OCI-M2 (cell line): ENCODE results near the gene CELF4.

Source experiments
- DNase-seq: peaks from one replicate; lab custom pipeline; 2025; ENCODE audit not compliant: unreplicated experiment; lab: John Stamatoyannopoulos, UW

CELF4 gene

DNA sequence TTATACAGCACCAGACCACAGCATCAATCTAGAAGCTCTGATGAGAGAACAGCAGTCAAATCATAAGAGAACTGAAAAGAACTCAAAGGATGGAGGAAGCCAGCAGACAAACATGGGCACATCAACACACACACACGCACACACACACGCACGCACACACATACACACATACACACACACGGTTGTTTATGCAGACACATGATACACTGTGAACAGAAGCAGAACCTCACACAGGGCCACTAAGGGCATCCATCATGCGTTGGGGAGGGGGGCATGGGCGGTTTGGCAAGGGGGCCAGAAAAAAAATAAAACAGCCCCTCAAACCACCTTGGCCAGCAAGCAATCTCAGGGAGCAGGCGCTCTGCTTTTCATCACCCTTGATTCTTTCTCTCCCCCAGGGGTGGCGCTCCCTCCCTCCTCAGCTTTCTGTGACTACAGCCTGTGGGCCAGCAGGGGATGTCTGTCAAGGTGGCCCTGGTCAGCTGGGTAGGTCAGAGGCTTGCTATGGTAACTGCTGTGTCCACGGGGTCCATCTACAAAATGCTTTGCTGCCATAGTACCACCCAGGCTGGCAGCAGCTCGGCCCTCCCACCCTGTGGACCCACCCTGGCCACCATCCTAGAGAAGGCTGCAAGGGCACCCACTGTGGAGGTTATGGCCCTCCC, 318.0 kb downstream of the CELF4 start:
- no peak for DNase-seq

DNA sequence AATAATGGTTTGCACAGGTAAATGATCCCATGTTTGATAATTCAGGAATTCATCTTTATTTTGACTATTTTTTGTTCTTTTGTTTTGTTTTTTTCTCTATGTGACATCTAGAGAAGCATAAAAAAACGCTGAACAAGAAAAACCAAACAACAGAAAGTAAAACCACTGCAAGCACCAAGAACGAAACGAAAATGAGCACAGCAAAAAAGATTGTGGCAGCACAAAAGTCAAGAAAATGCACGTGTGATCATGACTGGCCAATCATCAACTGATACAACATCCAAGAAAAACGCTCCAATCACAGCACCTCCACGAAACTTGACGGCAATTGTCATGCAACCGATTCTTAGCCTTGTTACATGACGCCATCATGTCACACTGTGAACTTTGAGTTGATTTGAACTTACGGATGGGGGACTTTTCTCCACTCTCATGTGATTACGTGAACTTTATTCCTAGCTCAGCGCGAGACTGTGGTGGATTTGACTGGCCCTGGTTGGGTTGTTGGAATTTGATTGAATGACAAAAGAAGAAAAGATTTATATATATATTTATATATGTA, 318.7 kb downstream of the CELF4 start:
- DNase-seq: no peak

DNA sequence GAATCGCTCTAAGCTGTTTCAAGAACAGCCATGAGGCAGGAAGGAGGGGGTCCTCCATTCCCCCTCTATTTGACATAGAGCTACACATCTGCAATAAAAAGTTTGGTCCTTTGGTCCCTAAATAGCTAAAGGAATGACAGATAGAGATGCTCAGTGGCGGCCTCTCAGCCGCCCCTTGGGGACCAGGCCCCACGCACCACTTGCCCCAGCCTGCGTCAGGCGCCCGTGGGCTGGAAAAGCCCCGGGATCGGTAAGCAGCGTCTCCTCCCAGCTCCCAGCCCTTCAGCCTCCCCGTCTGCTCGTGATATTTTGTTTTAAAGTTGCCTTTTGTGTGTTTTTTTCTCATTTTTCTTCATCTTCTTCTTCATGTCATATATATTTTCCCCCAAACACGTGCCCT, 321.0 kb downstream of the CELF4 start:
- no peak for DNase-seq

GRCh38 chr18:37243741-37244140, 321.9 kb downstream of the CELF4 start:
- DNase-seq: no peak

- DNase-seq: no peak
Observed at GRCh38 chr18:37242826-37243560, 322.6 kb downstream of the CELF4 start.

GRCh38 chr18:37242091-37242490, 323.5 kb downstream of the CELF4 start:
- no peak for DNase-seq

GRCh38 chr18:37238282-37239108, 327.1 kb downstream of the CELF4 start:
- DNase-seq: no peak

GRCh38 chr18:37235583-37235982, 330.0 kb downstream of the CELF4 start:
- DNase-seq: no peak

GRCh38 chr18:37231251-37231650, 334.3 kb downstream of the CELF4 start:
- DNase-seq: no peak

DNA sequence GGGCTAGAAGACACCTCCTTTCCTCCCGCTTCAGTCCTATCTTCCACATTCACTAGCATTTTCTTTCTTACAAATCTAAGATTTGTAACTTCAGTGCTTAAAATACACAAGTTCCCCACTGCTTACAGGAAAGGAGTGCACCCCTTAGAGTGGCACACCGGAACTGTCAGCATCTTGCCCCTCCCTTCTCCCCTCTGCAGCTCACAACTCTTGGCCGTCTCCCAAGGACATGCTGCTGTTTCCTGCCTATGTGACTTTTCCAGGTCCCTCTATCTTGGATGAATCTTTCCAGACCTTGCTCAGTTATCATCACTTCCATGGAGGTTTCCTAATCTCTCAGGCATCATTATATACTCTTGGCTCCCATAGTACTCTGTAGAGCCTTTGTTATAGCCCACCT, 334.8 kb downstream of the CELF4 start:
- DNase-seq: no peak

GRCh38 chr18:37225279-37225678, 340.3 kb downstream of the CELF4 start:
- DNase-seq: no peak

GRCh38 chr18:37222999-37223378, 342.6 kb downstream of the CELF4 start:
- no peak for DNase-seq

DNA sequence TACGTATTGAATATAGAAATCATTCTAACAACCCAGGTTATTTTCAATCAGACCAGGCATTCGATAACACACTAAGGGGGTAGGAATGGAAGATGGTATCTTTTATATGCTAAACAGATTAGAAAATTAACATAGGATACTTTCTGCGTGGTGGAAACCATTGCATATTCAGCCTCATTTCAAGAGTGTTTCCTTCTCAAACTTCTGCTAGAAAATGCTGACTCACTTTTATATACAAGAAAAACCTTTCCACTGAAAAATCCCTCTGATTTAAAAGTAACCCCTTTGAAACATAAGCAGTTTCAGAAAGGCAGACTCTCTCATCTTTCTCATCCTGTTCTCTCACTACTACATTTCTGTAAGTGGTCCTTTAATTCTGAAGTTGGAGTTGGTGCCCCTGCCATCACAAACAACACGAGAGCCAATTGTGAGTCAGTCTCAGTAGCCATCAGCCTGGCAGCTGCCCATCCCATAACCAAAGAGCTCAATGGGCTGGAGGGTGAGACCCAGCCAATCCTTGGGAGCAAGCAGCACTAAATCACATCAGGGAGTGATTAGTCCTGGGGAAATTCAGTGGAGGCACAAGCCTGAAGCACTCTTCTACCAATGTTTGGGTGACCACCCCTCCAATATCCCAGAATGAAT, 343.1 kb downstream of the CELF4 start:
- no peak for DNase-seq

DNA sequence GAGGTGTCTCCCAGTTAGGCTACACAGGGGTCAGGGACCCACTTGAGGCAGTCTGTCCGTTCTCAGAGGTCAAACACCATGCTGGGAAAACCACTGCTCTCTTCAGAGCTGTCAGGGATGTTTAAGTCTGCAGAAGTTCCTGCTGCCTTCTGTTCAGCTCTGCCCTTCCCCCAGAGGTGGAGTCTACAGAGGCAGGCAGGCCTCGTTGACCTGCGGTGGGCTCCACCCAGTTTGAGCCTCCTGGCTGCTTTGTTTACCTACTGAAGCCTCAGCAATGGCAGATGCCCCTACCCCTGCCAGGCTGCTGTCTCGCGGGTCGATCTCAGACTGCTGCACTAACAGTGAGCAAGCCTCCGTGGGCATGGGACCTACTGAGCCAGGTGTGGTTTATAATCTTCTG, 346.3 kb downstream of the CELF4 start:
- DNase-seq: no peak

DNA sequence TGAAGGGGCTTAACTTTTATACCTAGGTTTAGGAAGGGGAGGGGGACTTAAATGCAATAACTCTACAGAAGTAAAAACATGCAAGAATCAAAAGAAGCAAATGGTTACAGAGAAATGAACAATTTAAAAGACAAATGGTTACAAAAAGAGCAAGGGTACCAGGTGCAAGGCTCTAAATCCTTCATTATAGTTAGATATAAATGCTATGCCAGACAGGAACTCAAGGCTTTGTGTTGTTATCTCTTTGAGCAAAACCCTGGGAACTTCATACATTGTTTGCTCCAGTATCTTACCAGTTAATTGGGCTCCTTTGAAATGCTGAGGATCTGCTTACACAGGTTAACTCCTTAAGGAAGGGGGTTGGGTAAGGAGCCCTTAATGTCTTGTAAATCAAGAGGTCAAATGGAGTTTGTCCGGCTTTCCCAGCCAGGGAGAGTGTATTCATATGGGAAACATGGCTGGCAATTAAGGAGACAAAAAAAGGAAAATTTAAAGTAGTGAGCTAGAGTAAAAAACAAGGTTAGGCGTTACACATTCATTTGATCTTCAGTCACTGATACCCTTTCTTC, 347.5 kb downstream of the CELF4 start:
- DNase-seq: no peak

DNA sequence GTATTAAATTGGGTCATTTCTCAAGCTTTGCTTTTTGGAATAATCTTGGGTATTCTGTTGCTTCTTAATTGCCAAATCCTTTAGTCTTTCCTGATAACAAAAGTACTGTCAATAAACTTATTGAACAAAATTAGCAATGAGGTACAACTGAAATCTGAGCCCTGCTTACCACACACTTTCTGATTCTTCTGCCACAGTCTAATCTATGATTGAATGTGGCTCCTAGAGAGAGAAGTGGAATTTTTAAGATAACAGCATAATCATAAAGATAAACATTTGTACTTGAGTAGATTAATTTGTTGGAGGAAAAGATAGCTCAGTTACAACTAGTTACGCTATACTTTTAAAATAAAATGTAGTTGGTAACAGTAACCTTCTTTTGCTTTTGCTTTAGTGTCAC, 354.8 kb downstream of the CELF4 start:
- no peak for DNase-seq

DNA sequence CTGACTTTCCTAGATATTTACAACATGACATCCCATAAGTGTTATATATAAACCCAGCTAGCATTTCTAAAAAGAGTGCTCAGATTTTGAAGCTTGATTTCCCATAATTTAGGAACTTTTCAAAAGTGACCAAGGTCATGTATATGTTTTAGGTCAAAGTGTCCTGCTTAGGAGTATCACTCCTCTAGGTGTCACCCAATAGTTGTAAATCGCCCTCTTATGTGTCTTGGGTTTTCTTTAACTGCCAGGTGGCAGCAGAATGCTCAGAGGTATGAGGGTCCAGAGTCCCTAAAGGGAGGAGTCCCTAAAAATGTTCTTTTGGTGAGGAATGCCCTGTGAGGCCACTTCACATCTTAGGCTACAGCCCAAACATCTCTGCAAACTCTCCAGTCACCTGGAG, 358.3 kb downstream of the CELF4 start:
- DNase-seq: no peak

- DNase-seq: no peak
Observed at GRCh38 chr18:37199741-37200140, 365.9 kb downstream of the CELF4 start.
